Lung (tissue), 12 donors: ENCODE data around the gene TK2. TPM values are rescaled to one million over a fixed set of nuclear protein-coding genes. Genes with fewer than 3 reads are reported as not detected.

ENCODE experiments used
- ATAC-seq: fragments of 200-7000 bp; cut with Tn5 transposase; one replicate; pipeline ENCODE4 v1.9.1; 2020; ENCODE audit warnings: moderate number of reproducible peaks; ENCODE audit not compliant: insufficient read depth, low FRiP score
- DNase-seq, 3 donors: peaks; one replicate each; pipeline ENCODE4 v3.0.0-alpha.2; 2013 to 2017
- H3K27ac ChIP-seq, 2 donors: one replicate each; pipeline ENCODE4 v1.5.1; 2013; ENCODE audit warnings: mild to moderate bottlenecking in 2 of 2, moderate library complexity in 2 of 2, control low read depth in 1 of 2, inconsistent platforms in 1 of 2, low read depth in 1 of 2, low read length in 1 of 2
- H3K27me3 ChIP-seq, 3 donors: one replicate each; pipeline ENCODE4 v1.5.1; 2013; ENCODE audit warnings: low read length in 2 of 3; ENCODE audit not compliant: control insufficient read depth in 3 of 3, insufficient read depth in 3 of 3
- H3K36me3 ChIP-seq, 4 donors: one replicate each; pipeline ENCODE4 v1.5.1; 2013; ENCODE audit warnings: low read length in 4 of 4, mild to moderate bottlenecking in 1 of 4, moderate library complexity in 1 of 4; ENCODE audit not compliant: control insufficient read depth in 4 of 4, insufficient read depth in 4 of 4
- H3K4me1 ChIP-seq, 5 donors: one replicate each; pipeline ENCODE4 v1.5.1; 2013; ENCODE audit warnings: low read length in 5 of 5, mild to moderate bottlenecking in 2 of 5, moderate library complexity in 1 of 5; ENCODE audit not compliant: control insufficient read depth in 5 of 5, insufficient read depth in 5 of 5
- H3K4me3 ChIP-seq: one replicate; pipeline ENCODE4 v1.5.1; 2013; ENCODE audit warnings: mild to moderate bottlenecking, control low read depth, moderate library complexity
- H3K9ac ChIP-seq, 2 donors: one replicate each; pipeline ENCODE4 v1.5.1; 2013; ENCODE audit warnings: low read length in 2 of 2, control low read depth in 1 of 2; ENCODE audit not compliant: insufficient read depth in 1 of 2
- H3K9me3 ChIP-seq, 4 donors: one replicate each; pipeline ENCODE4 v1.5.1; 2013; ENCODE audit warnings: low read length in 3 of 4, mild to moderate bottlenecking in 1 of 4, moderate library complexity in 1 of 4; ENCODE audit not compliant: control insufficient read depth in 4 of 4, insufficient read depth in 3 of 4
- CTCF ChIP-seq: IDR thresholded peaks from 2 replicates; pipeline ENCODE4 v1.5.1; 2012; ENCODE audit warnings: mild to moderate bottlenecking; ENCODE audit errors: control extremely low read depth, extremely low read depth
- WGBS, 2 donors: extraction: QIAGEN DNeasy Blood & Tissue Kit; methylation state at CpG; one replicate each; pipeline ENCODE4 v1.1.7; 2013; 5-methylcytosine and 5-hydroxymethylcytosine counted together
- polyA plus RNA-seq, 2 donors: library from polyadenylated mRNA; stranded (reverse); fragments of 200-250 nt; gene quantifications; one replicate each; pipeline ENCODE4 v1.2.1, GENCODE V29; 2013
- total RNA-seq, 2 donors: library from RNA; depleted of rRNA in 1 of 2; stranded (reverse); fragments of >200 nt in 1 of 2; gene quantifications; one replicate each; pipeline ENCODE4 v1.2.1, GENCODE V29; 2014 to 2021
- donor health status: control.
- donor health status: control.
- donor health status: Bipolar disorder and iron deficiency.
- donor health status: healthy.
- donor health status: DM: yes; HTN: yes; CAD: no.

Gene TK2
- total and polyA plus RNA-seq, 4 donors: 13.1 to 37.7 (median 25.0) TPM

GRCh38 chr16:66473051-66473571 is 76.8 kb downstream of the TK2 start:
- no peak overlapping the region for H3K4me3 ChIP-seq
- H3K27ac ChIP-seq: no peak overlapping the region
- no peak for TF ChIP-seq CTCF
- H3K9me3 ChIP-seq: no peaks in the 10 kb centered on the region
- ATAC-seq (no peak), DNase-seq (no peak)
- 86 to 96% methylated on average over 13 to 15 of the region's 15 CpGs for WGBS, 2 donors
- H3K9ac ChIP-seq: no peak overlapping the region
- H3K27me3 ChIP-seq: no peaks in the 10 kb centered on the region
- no peaks in the 10 kb centered on the region for H3K36me3 ChIP-seq
- H3K4me1 ChIP-seq: peaks cover 0 to 7% (median 0%) of the 10 kb centered on the region in 5 donors

GRCh38 chr16:66471716-66472393 is 78.1 kb downstream of the TK2 start:
- no peaks in the 10 kb centered on the region for H3K36me3 ChIP-seq
- no peak for TF ChIP-seq CTCF
- no peak overlapping the region for H3K9ac ChIP-seq
- 93 to 95% methylated on average over 10 of the region's 10 CpGs for WGBS, 2 donors
- H3K9me3 ChIP-seq: peaks cover 0 to 4% (median 0%) of the 10 kb centered on the region in 4 donors
- peaks cover 0 to 7% (median 0%) of the 10 kb centered on the region in 5 donors for H3K4me1 ChIP-seq
- DNase-seq: no peak
- H3K4me3 ChIP-seq: no peak overlapping the region
- no peak for ATAC-seq
- no peak overlapping the region for H3K27ac ChIP-seq
- no peaks in the 10 kb centered on the region for H3K27me3 ChIP-seq

- H3K27me3 ChIP-seq: no peaks in the 10 kb centered on the region
- H3K9ac ChIP-seq: no peak overlapping the region
- DNase-seq (no peak), ATAC-seq (no peak)
- no peak overlapping the region for H3K4me3 ChIP-seq
- peaks cover 0 to 4% (median 0%) of the 10 kb centered on the region in 4 donors for H3K9me3 ChIP-seq
- no peak for TF ChIP-seq CTCF
- H3K36me3 ChIP-seq: no peaks in the 10 kb centered on the region
- H3K27ac ChIP-seq: no peak overlapping the region
- 95 to 96% methylated on average over 10 of the region's 10 CpGs for WGBS, 2 donors
- H3K4me1 ChIP-seq: peaks cover 0 to 7% (median 0%) of the 10 kb centered on the region in 5 donors
These were observed 78.7 kb downstream of the TK2 start for GRCh38 chr16:66471264-66471663.
